Umbilical cord (tissue), 2 donors: Measurements from ENCODE around the gene OMA1. TPM values are rescaled to one million over a fixed set of nuclear protein-coding genes. Genes with fewer than 3 reads are reported as not detected.

Experiments used
- DNase-seq: peaks from one replicate; pipeline ENCODE4 v3.0.0-alpha.2; 2015; ENCODE audit warnings: low spot score
- total RNA-seq: library from RNA; depleted of rRNA; stranded (reverse); fragments of >200 nt; gene quantifications from one replicate; pipeline ENCODE4 v1.2.3, GENCODE V29; 2014; ENCODE audit warnings: low replicate concordance; ENCODE audit not compliant: insufficient read depth

The OMA1 gene
- total RNA-seq, 1 donor from 2014 or later: 49.6 TPM

GRCh38 chr1:58431901-58432620 lies 114.5 kb downstream of the OMA1 start:
- DNase-seq: no peak

Other genes starting within 250 kb of the OMA1 start
- 26.2 TPM for gene TACSTD2, start 30.5 kb upstream of the OMA1 start, total RNA-seq
- gene MYSM1, start 153.3 kb upstream of the OMA1 start, total RNA-seq: 46.5 TPM
- gene JUN, start 237.3 kb upstream of the OMA1 start, total RNA-seq: 515 TPM